Nephron progenitor cell (in vitro differentiated cells): ENCODE data around the gene FCF1.
A peak's percentile ranks its signal among the peaks of the same experiment; 100 is the strongest.

Experiments used
- DNase-seq: peaks from one replicate; pipeline ENCODE4 v3.0.0; 2021
- H3K27ac Mint-ChIP-seq: 2 replicates; pipeline ENCODE4 v1.8.0; 2021; ENCODE audit warnings: mild to moderate bottlenecking, moderate library complexity, mixed read lengths
- H3K27me3 Mint-ChIP-seq: 2 replicates; pipeline ENCODE4 v1.8.0; 2021; ENCODE audit warnings: mild to moderate bottlenecking, low read depth, mixed read lengths; ENCODE audit not compliant: poor library complexity
- H3K36me3 Mint-ChIP-seq: 2 replicates; pipeline ENCODE4 v1.8.0; 2021; ENCODE audit warnings: low read depth, mixed read lengths
- H3K4me1 Mint-ChIP-seq: 2 replicates; pipeline ENCODE4 v1.8.0; 2021; ENCODE audit warnings: mixed read lengths
- H3K4me3 Mint-ChIP-seq: 2 replicates; pipeline ENCODE4 v1.8.0; 2021; ENCODE audit warnings: mild to moderate bottlenecking, moderate library complexity, mixed read lengths
- H3K9me3 Mint-ChIP-seq: 2 replicates; pipeline ENCODE4 v1.8.0; 2021; ENCODE audit warnings: mild to moderate bottlenecking, moderate library complexity, mixed read lengths
- CTCF ChIP-seq: fragments of 200-600 bp; sonication (generic); IDR thresholded peaks from 2 replicates; pipeline ENCODE4 v1.5.0; 2021; ENCODE audit warnings: antibody characterized with exemption

The FCF1 gene

DNA sequence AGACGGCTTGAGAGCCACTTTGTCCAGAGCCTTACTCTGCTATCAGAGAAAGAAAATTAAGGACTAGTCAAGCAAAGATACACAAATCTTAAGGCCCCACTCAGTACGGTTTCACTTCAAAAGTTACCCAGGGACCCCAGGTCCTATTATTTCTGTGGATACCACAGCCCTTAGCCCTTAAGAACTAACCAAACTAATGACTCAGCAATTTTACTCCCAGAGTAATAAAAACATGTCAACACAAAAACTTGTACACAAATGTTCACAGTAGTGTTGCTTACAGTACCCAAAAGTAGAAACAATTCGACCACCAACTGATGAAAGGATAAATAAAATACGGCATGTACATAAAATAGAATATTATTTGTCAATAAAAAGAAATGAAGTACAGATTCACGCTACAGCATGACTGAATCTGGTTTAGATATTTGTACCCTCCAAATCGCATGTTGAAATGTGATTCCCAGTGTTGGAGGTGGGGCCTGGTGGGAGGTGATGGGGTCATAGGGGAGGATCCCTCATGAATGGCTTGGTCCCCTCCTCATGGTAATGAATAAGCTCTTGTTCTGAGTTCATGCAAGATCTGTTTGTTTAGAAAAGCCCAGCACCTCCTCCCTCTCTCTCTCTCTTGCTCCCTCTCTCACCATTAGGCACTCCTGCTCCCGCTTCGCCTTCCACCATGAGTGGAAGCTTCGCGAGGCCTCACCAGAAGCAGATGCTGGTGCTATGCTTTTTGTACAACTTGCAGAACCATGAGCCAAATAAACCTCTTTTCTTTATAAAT, 30.6 kb upstream of the FCF1 start:
- no peak for DNase-seq
- no peak for TF ChIP-seq CTCF
- Mint-ChIP-seq H3K9me3 (no peaks in the 10 kb centered on the region), H3K36me3 (peaks cover 37% of the 10 kb centered on the region), H3K4me3 (no peak overlapping the region), H3K27me3 (no peaks in the 10 kb centered on the region), H3K27ac (peak overlapping the region; percentile 59), H3K4me1 (peaks cover 13% of the 10 kb centered on the region)

GRCh38 chr14:74683406-74683805, 29.5 kb upstream of the FCF1 start:
- peaks cover 13% of the 10 kb centered on the region for H3K4me1 Mint-ChIP-seq
- H3K27me3 Mint-ChIP-seq, result no peaks in the 10 kb centered on the region
- no peaks in the 10 kb centered on the region for H3K9me3 Mint-ChIP-seq
- TF ChIP-seq CTCF, result no peak
- no peak overlapping the region for H3K27ac Mint-ChIP-seq
- no peak overlapping the region for H3K4me3 Mint-ChIP-seq
- peaks cover 41% of the 10 kb centered on the region for H3K36me3 Mint-ChIP-seq
- DNase-seq, result no peak

DNA sequence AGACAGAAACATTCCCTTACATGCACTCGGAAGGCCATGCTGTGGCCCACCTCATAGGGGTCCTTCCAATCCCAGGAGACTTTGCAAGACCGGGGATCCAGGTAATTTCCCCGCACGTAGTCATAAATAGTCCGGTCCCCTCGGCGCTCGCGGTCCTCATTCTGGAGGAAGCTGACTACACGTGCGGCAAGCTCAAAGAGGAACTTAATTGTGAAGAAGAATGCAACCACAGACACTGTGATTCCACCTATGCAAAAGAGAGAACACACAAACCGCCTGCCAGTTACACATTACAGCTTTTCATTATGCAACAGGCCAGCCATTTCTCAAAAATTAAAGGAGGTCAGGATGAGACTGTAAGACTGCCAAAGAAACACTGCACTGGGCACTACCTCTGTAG, 28.5 kb upstream of the FCF1 start:
- Mint-ChIP-seq H3K27ac (no peak overlapping the region), H3K4me3 (no peak overlapping the region), H3K9me3 (no peaks in the 10 kb centered on the region), H3K4me1 (peaks cover 13% of the 10 kb centered on the region), H3K36me3 (peaks cover 49% of the 10 kb centered on the region), H3K27me3 (no peaks in the 10 kb centered on the region)
- DNase-seq, result no peak
- TF ChIP-seq CTCF, result no peak

GRCh38 chr14:74685056-74685455, 27.9 kb upstream of the FCF1 start:
- no peak overlapping the region for H3K4me3 Mint-ChIP-seq

GRCh38 chr14:74685921-74686678, 26.8 kb upstream of the FCF1 start:
- Mint-ChIP-seq H3K4me3 (no peak overlapping the region), H3K4me1 (peaks cover 13% of the 10 kb centered on the region), H3K27me3 (no peaks in the 10 kb centered on the region), H3K36me3 (peaks cover 50% of the 10 kb centered on the region), H3K27ac (no peak overlapping the region), H3K9me3 (no peaks in the 10 kb centered on the region)
- no peak for DNase-seq
- TF ChIP-seq CTCF, result no peak

More at GRCh38 chr14:74685056-74685455, 27.9 kb upstream of the FCF1 start:
- no peaks in the 10 kb centered on the region for H3K27me3 Mint-ChIP-seq
- TF ChIP-seq CTCF, result no peak
- H3K36me3 Mint-ChIP-seq, result peaks cover 47% of the 10 kb centered on the region
- no peak for DNase-seq
- no peaks in the 10 kb centered on the region for H3K9me3 Mint-ChIP-seq
- peak overlapping the region; percentile 36 for H3K27ac Mint-ChIP-seq
- peaks cover 13% of the 10 kb centered on the region for H3K4me1 Mint-ChIP-seq
